GM19193 (cell line): ENCODE results near the gene DIAPH3.

Experiments
- POLR2A ChIP-seq: IDR thresholded peaks from 4 replicates; pipeline ENCODE4 v1.6.1; 2011; ENCODE audit not compliant: insufficient read depth, insufficient read length; ENCODE audit errors: extremely low read depth

The DIAPH3 gene

GRCh38 chr13:59906413-59907049 is 257.2 kb downstream of the DIAPH3 start:
- TF ChIP-seq POLR2A = no peak

DNA sequence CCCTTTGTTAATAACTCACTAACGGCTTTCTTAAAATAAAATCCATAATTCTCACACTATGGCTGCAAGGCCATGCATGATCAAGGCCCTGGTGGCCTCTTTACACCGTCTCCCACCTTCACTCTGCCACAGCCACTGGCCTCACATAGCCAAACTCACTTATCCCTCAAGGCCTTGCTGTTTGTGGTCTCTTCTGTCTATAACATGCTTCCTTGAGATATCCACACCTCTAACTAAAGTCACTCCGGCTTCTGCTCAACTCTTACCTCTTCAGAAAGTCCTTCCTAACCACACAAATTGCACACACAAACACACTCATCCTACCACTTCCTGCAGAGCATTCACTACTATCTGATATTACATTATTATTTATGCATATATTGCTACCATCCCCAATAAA is 262.5 kb downstream of the DIAPH3 start:
- TF ChIP-seq POLR2A = no peak

- no peak for TF ChIP-seq POLR2A
Measured at GRCh38 chr13:59898066-59898465, 265.7 kb downstream of the DIAPH3 start.

GRCh38 chr13:59893266-59893665 is 270.5 kb downstream of the DIAPH3 start:
- no peak for TF ChIP-seq POLR2A

GRCh38 chr13:59891053-59891452 is 272.7 kb downstream of the DIAPH3 start:
- no peak for TF ChIP-seq POLR2A

- no peak for TF ChIP-seq POLR2A
Measured at GRCh38 chr13:59890054-59890453, 273.7 kb downstream of the DIAPH3 start.

DNA sequence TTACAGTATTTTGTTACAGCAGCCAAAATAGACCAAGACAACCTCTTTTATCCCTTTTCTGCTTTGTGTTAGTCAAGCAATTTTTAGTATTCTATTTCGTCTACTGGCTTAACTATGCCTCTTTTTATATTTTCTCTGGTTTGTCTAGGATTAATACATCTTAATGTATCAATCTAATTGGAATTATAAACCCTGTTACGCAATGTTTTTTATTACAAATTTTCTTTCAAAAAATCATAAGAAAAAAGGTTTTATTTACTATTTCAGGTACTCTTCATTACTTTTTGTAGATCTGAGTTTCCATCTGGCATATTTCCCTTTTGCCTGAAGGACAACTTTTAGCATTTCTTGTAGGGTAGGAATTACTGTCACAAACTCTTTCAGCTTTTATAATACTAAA is 275.3 kb downstream of the DIAPH3 start:
- no peak for TF ChIP-seq POLR2A

DNA sequence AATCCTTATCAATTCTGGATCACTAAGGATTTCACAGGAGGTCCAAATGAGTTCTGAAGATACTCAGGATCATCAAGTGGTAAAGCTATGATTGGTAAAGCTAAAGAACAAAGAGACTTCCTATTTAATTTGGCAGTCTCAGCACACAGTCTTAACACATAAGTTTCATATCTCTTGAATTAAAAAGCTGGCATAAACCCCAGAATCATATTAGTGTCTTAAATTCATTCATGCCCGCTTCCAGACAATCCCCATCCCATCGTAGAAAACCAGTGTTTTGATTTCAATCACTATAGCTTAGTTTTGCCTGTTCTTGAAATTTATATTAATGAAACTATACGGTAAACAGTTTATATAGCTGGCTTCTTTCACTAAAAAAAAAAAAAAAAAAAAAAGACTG is 278.7 kb downstream of the DIAPH3 start:
- no peak for TF ChIP-seq POLR2A

DNA sequence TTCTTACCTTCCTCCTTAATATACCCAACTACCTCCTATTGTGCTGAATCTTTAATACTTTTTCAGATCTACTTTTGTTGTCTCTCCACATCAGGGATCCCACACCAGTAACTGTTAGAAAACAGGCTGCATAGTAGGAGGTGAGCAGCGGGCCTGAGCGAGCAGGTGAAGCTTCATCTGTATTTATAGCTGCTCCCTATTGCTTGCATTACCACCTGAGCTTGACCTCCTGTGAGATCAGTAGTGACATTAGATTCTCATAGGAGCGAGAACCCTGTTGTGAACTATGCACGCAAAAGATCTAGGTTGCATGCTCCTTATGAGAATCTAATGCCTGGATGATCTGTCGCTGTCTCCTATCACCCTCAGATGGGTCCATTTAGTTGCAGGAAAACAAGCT is 279.8 kb downstream of the DIAPH3 start:
- TF ChIP-seq POLR2A = no peak

GRCh38 chr13:59880468-59880867 is 283.3 kb downstream of the DIAPH3 start:
- no peak for TF ChIP-seq POLR2A

DNA sequence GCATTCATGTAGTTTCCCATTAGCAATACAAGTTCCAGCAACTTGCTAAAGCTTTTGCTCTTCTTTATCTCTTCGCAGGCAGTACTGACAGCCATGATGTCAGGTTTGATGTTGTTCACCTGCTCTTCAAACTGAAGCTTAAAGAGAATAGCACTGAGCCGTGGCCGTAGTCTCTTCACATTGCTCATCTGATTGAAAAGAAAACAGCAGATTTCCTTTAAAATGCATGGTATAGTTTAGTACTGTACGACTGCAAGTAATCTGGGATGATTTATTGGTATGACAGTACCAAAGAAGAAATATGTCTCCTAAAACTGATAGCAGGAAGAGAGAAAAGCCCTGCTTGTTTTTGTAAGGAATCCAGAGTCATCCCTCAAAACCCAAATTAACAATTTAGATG is 284.4 kb downstream of the DIAPH3 start:
- TF ChIP-seq POLR2A = no peak

GRCh38 chr13:59877933-59878332 is 285.8 kb downstream of the DIAPH3 start:
- no peak for TF ChIP-seq POLR2A

GRCh38 chr13:59874973-59875372 is 288.8 kb downstream of the DIAPH3 start:
- no peak for TF ChIP-seq POLR2A

DNA sequence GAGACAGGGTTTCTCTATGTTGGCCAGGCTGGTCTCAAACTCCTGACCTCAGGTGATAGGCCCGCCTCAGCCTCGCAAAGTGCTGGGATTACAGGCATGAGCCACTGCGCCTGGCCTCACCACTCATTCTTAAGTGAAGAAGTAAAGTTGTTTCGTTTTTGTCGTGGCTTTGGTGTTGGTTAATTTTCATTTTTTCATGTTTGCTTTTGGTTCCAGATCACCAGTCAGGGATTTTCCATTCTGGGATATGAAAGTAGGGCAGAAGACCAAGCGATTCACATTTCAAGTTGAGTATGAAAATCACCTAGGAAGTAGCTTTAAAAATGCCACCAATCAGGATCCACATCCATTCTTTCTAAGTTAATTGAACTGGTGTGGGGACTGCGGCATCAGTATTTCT is 289.9 kb downstream of the DIAPH3 start:
- no peak for TF ChIP-seq POLR2A

- TF ChIP-seq POLR2A = no peak
Measured at GRCh38 chr13:59873309-59873708, 290.4 kb downstream of the DIAPH3 start.

- TF ChIP-seq POLR2A = no peak
Measured at GRCh38 chr13:59867867-59868266, 295.9 kb downstream of the DIAPH3 start.

- TF ChIP-seq POLR2A = no peak
Measured at GRCh38 chr13:59865398-59865797, 298.3 kb downstream of the DIAPH3 start.
